NCI-H1417 treated with DMSO at 0.1 percent for 48 hours (cell line): ENCODE results near the gene STK32C.
"Not testable (repeated sequence)": the region's sequence is repeated elsewhere in the genome, so short reads cannot be mapped to it uniquely, and the experiment has no call there.

Experiments
- DNase-seq: peaks from one replicate; lab custom pipeline; 2025; lab: John Stamatoyannopoulos, UW

Gene STK32C

GRCh38 chr10:132337854-132338253 lies 30.1 kb upstream of the STK32C start:
- not testable (repeated sequence) for DNase-seq

- DNase-seq = no peak
Observed at GRCh38 chr10:132336919-132337407, 29.2 kb upstream of the STK32C start.

GRCh38 chr10:132336064-132336746 lies 28.5 kb upstream of the STK32C start:
- no peak for DNase-seq

- no peak for DNase-seq
Observed at GRCh38 chr10:132335189-132336063, 27.7 kb upstream of the STK32C start.

GRCh38 chr10:132334631-132335188 lies 27.0 kb upstream of the STK32C start:
- no peak for DNase-seq

GRCh38 chr10:132333386-132333785 lies 25.6 kb upstream of the STK32C start:
- DNase-seq = no peak

GRCh38 chr10:132332433-132332754 lies 24.6 kb upstream of the STK32C start:
- no peak for DNase-seq

- DNase-seq = peak; percentile 68
Observed at GRCh38 chr10:132331601-132332432, 24.1 kb upstream of the STK32C start, which contains the start of gene LRRC27. LRRC27 (plus strand) TSS chr10:132332193; CDS start chr10:132333525, 1,332 bp downstream.

- DNase-seq = no peak
Observed at GRCh38 chr10:132330486-132330833, 22.7 kb upstream of the STK32C start.

GRCh38 chr10:132329565-132330485 lies 22.1 kb upstream of the STK32C start:
- no peak for DNase-seq

- no peak for DNase-seq
Observed at GRCh38 chr10:132328738-132329137, 21.0 kb upstream of the STK32C start.

GRCh38 chr10:132328106-132328505 lies 20.4 kb upstream of the STK32C start:
- no peak for DNase-seq

- no peak for DNase-seq
Observed at GRCh38 chr10:132326925-132327324, 19.2 kb upstream of the STK32C start.

GRCh38 chr10:132326344-132326889 lies 18.7 kb upstream of the STK32C start:
- no peak for DNase-seq

GRCh38 chr10:132324186-132324585 lies 16.4 kb upstream of the STK32C start:
- no peak for DNase-seq

GRCh38 chr10:132322586-132323048 lies 14.9 kb upstream of the STK32C start:
- DNase-seq = no peak

- no peak for DNase-seq
Observed at GRCh38 chr10:132321726-132322125, 14.0 kb upstream of the STK32C start.

- DNase-seq = no peak
Observed at GRCh38 chr10:132320654-132321469, 13.1 kb upstream of the STK32C start.

GRCh38 chr10:132319853-132320653 lies 12.3 kb upstream of the STK32C start:
- no peak for DNase-seq
